GM12892 (cell line): ENCODE results near the gene GPRC5C.

ENCODE experiments used
- POLR2A ChIP-seq: IDR thresholded peaks from 2 replicates; pipeline ENCODE4 v1.6.1; 2011; ENCODE audit warnings: low read depth, low read length, control low read depth
- TAF1 ChIP-seq: IDR thresholded peaks from 2 replicates; pipeline ENCODE4 v1.6.1; 2011; ENCODE audit warnings: low read depth, mild to moderate bottlenecking, control low read depth, low read length, borderline replicate concordance

GRCh38 chr17:74442291-74442669 is 10.4 kb downstream of the GPRC5C start:
- TF ChIP-seq TAF1 (no peak), POLR2A (no peak)
